A549 (cell line): ENCODE data around the gene DPPA5.

Source experiments
- CTCF ChIP-seq: fragments of >200 bp; sonication (Bioruptor Twin); formaldehyde crosslinking; IDR thresholded peaks from 3 replicates; pipeline ENCODE4 v1.5.1; 2016
- PBX3 ChIP-seq: IDR thresholded peaks from 2 replicates; pipeline ENCODE4 v1.6.1; 2012
- PHF8 ChIP-seq: fragments of 200-600 bp; sonication (generic); IDR thresholded peaks from 2 replicates; pipeline ENCODE4 v1.6.1; 2016; ENCODE audit warnings: low read depth, mild to moderate bottlenecking, antibody characterized with exemption, moderate library complexity, borderline replicate concordance

GRCh38 chr6:73348550-73349204, 5.4 kb downstream of the DPPA5 start:
- no peak for TF ChIP-seq PBX3
- TF ChIP-seq CTCF = no peak
- TF ChIP-seq PHF8 = no peak
